Ramos (cell line): Measurements from ENCODE around the gene PDE11A.

Experiments
- in situ Hi-C: fragments of 300-500 bp; cut with MboI; formaldehyde crosslinking; loops from one replicate; pipeline ENCODE4 v1.14.3; 2022; ENCODE audit warnings: low sequenced_read_pairs; ENCODE audit not compliant: unreplicated experiment

Gene PDE11A

DNA sequence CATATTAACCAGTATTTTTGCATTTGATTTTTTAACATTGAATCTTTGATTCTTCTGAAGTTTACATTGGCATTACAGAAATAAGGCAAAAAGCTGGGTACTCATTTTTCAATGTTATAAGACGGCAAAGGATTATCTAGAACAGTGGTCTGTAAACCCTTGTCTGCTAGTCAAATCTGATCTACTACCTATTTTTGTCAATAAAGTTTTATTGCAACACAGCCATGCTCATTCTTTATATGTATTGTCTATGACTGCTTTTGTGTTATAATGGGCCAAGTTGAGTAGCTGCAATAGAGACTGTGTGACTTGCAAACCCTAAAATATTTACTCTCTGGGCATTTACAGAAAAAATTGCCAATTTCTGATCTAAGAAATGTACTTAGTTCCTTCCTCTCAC is 181.0 kb downstream of the PDE11A start:
- in situ Hi-C loops: no loop called here

DNA sequence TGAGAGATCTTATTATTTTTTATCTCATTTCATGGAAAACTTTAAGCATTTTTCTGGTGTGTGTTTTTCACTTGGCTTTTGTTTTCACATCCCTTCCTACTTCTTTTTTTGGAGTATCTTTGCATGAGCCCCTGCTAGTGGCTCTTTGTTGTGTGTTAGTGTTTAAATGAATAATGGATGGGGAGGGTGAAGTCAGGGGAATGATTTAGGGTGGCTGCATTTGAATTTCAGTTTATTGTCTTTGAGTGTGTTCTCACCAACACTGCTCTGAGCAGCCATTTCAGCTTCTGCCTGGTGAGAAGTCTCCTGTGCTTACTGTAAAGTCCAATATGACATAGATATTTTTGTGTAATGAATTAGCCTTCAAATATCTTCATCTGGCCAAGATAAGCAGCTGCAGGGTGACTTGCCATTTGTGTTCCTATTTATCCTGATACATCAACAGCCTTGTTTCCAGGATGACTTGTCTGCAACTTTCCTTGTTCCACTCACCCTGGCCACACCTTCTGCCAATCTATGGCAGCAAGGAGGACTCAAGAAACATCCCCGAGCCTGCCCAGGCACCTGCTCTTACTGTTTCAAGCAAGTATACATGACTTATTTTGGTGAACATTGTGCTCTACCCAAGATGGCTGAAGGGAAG is 182.6 kb downstream of the PDE11A start:
- in situ Hi-C loops: no loop called here

- in situ Hi-C loops: no loop called here
These were observed 184.0 kb downstream of the PDE11A start for GRCh38 chr2:177888581-177888980.

DNA sequence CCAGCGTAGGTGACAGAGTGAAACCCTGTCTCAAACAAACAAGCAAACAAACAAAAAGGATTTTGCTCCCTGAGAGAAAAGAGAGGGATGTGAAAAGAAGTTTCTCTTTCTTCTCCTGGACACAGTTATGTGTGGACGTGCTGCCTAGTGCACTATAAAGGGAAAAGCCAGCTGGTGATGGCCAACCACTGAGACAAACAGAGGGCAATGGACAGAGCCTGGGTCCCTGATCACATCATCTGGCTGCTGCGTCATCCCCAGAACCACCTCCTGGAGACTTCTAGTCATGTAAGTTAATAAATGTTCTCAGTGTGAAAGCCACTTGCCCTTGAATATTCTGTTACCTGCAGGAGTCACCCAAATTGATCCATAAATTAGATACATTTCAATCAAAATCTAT is 184.9 kb downstream of the PDE11A start:
- in situ Hi-C loops: no loop called here

- in situ Hi-C loops: no loop called here
These were observed 185.8 kb downstream of the PDE11A start for GRCh38 chr2:177886824-177887223.

DNA sequence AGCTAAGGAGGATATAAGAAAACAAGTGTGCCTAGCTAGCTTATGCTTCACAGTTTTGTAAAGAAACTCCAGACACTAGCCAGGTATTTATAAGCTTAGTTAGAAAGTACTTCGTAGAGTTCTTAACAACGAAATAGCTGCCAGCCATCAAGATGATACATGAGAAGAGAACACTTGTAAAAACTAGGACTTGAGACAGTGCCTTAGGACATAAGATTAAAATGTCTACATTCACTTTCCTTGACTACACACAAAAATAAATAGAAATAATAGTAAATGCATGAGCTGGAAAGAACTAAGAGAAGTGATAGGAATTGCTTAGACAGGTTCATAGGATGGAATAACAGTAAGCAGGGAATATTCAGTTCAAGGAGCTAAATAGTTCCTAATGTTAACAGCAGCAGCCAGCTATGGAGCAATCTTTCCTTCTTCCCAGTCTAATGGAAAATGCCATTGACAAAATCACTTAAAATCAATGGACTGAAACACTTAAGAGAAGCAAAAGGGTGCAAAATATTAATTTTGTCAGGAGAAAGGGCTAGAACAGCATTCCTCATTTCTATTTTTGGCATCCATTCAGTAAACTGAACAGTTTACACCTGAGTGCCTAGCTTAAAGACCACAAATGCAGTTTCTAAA is 186.6 kb downstream of the PDE11A start:
- in situ Hi-C loops: no loop called here

GRCh38 chr2:177883177-177883576 is 189.4 kb downstream of the PDE11A start:
- in situ Hi-C loops: no loop called here

- in situ Hi-C loops: no loop called here
These were observed 190.1 kb downstream of the PDE11A start for GRCh38 chr2:177882501-177882900.

- in situ Hi-C loops: no loop called here
These were observed 190.7 kb downstream of the PDE11A start for GRCh38 chr2:177881921-177882320.

DNA sequence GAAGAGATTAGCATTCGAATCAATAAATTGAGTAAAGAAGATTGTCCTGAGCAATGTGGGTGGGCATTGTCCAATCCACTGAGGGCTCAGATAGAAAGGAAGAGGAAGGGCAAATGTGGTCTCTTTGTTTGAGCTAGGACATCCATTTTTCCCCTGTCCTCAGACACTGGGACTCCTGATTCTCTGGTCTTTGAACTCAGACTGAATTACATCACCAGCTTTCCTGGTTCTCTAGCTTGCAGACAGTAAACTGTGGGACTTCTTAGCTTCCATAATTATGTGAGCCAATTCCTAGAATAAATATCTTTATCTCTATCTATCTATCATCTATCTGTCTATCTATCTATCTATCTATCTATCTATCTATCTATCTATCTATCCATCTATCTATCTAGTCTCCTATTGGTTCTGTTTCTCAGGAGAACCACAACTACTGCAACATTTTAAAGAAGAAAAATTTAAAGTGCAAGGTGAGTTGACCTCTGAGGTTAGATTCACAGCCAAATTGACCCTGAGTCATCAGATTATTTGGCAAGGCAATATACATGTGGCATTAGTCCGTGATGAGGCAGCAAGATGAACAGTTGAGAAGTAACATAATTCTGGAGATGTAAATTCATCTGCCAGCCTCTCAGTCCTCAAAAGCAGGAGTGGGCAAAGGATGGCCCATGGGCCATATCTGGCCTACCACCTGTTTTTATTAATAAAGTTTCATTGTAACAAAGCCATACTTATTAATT is 191.4 kb downstream of the PDE11A start:
- in situ Hi-C loops: no loop called here

DNA sequence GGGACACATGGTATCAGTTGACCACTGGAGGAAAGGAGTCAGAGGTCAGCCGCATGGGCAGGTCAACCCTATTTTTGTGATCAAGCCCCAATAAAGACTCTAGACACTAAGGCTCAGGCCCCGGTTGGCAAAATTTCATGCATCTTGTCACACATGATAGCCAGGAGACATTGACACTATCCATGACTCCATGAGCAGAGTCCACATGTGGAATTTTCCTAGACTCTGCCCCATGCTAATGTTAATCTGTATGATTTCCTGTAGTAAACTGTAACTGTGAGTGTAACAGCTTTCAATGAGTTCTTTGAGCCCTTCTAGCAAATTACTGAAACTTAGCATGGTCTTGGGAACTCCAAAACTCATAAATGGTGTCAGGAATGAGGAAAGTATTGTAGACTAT is 192.3 kb downstream of the PDE11A start:
- in situ Hi-C loops: no loop called here

GRCh38 chr2:177876950-177877349 is 195.6 kb downstream of the PDE11A start:
- in situ Hi-C loops: no loop called here

- in situ Hi-C loops: no loop called here
These were observed 197.9 kb downstream of the PDE11A start for GRCh38 chr2:177874686-177875085.

DNA sequence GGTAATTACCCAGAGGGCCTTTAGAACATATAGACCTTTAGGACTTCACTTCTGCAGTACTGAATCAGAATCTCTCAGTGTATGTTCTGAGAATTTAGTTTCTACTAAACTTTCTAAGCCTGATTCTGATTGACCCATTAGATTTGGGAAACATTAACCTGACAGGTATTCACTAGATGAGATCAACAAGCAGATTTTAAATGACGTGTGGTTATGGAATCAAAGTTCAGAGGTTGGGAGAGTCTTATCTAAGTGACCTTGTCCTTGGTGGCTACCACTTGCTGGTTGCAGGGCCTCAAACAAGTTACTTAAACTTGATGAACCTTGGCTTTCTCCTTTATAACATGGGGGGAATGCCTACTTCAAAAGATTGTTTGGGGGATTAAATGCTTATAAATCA is 198.7 kb downstream of the PDE11A start:
- in situ Hi-C loops: no loop called here

- in situ Hi-C loops: no loop called here
These were observed 200.3 kb downstream of the PDE11A start for GRCh38 chr2:177872286-177872685.

- in situ Hi-C loops: no loop called here
These were observed 202.7 kb downstream of the PDE11A start for GRCh38 chr2:177869912-177870311.

DNA sequence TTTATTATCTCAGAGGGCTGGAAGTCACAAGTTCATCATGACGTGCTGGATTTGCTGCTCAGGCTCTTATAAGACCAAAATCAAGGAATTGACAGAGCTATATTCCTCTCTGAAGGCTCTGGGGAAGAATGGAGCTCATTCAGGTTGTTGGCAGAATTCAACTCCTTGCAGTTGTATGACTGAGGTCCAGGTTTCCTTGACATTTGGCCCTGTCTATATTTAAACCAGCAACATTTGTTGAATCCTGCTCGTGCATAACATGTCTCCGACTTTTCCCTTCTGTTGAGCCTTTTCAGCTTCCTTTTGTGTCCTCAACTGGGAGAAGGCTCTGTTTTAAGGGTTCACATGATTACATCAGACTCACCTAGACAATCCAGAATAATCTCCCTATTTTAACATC is 203.4 kb downstream of the PDE11A start:
- in situ Hi-C loops: no loop called here

DNA sequence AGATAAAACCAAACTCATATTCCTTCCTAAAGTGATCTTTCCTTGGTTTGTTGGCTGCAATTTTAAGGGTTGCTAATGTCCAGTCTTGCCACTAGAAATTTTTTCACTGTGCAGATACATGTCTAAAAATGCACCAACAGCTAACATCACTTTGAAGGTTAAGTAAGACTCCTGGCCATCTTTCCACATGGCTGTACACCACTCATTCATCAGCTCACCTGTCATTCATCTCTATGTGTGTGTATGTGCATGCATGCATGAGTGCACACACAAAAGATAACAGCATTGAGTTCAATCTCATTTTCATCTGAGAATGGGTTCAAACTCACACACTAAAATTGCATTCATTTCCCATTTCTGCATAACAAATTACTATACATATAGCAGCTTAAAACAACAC is 203.8 kb downstream of the PDE11A start:
- in situ Hi-C loops: no loop called here

GRCh38 chr2:177857538-177857937 is 215.0 kb downstream of the PDE11A start:
- in situ Hi-C loops: no loop called here

DNA sequence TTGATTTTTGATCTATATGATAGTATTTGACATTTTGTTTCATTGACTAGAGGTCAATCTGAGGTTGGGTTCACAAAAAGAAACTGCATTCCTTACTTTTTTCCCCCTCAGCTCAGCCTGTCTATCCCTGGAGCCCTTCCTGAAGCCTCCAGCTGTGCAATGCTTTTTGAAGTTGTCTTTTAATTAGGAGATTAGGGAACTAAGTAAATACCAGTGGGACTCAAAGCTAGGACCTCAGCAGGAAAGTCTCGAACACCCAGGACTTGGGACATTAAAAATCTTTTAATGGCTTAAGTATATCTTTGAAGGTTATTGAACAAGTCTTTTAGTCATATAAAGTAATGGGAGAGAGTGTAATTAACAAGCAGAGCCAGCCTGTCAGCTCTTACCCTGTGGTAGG is 220.2 kb downstream of the PDE11A start:
- in situ Hi-C loops: no loop called here

DNA sequence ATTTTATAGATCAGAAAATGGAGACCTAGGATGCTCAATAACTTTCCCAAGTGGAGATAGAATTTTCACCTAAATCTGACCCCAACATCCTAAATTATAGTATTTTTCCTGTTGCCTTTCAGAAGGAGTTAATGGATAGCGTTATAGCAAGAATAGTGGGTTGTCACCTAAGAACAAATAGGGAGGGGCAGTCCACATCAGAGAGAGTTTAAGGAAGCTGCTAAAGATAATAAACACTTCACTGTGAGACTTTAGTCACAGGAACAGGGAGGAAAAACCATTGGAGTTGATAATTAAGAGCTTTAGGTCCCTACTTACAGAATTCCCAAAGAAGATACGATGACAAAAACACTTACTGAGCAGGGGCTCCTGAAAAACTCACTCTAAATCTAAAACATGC is 229.4 kb downstream of the PDE11A start:
- in situ Hi-C loops: no loop called here

DNA sequence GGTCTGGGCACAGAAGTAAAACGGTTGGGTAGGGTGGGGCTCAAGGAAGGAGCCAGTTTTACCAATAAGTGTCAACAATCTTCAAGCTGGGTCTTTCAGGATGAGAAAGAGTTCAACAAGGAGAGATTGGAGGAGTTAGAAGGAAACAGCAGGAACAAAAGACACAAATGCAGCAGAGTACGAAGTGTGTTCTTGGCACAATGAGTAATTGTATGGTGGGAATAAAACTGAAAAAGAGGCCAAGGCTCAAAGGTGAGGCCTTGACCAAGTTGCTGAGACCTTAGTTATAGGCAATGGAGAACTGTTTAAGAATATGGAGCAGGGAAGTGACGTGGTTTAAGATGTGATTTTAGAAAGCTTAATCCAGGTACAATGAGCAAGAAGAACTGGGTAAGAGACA is 230.3 kb downstream of the PDE11A start:
- in situ Hi-C loops: no loop called here
